ENCODE results near the gene MGLL. TPM values are rescaled to one million over a fixed set of nuclear protein-coding genes. Genes with fewer than 3 reads are reported as not detected.

The MGLL gene
- total and polyA plus RNA-seq, 2 donors (not counting 1 experiment from before 2014, with no cell fraction given) = 1.7 to 6.9 TPM

DNA sequence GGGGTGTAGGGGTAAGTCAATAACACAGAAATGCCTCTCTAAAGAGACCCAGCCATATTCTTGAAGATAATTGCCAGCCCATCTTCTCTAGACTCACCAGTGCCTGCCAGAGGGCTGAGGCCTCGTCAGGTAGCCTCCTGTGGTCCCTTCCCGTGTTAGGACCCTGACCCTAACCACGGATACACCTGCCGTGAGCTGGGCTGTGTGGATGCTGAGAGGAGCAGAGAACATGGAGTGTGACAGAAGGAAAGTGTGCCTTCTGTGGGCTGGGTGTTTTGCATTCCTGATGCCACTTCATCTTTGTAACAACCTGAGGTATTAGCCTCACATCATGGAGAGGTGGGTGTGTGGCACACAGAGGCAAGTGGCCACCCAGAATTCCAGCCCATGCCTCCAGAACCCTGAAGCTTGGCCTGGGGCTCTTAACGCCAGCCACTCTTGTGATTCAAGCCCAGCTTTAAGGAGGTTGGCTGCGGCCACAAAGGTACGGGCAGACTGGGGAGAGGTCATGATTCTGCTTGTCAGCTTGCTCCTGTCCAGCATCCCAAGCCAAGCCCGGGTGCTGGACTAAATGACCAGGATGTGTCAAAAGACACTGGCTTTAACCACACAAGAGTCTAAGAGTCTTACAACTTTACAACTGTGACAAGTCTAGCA lies 170.7 kb downstream of the MGLL start:
- TF ChIP-seq, protein P1, sequence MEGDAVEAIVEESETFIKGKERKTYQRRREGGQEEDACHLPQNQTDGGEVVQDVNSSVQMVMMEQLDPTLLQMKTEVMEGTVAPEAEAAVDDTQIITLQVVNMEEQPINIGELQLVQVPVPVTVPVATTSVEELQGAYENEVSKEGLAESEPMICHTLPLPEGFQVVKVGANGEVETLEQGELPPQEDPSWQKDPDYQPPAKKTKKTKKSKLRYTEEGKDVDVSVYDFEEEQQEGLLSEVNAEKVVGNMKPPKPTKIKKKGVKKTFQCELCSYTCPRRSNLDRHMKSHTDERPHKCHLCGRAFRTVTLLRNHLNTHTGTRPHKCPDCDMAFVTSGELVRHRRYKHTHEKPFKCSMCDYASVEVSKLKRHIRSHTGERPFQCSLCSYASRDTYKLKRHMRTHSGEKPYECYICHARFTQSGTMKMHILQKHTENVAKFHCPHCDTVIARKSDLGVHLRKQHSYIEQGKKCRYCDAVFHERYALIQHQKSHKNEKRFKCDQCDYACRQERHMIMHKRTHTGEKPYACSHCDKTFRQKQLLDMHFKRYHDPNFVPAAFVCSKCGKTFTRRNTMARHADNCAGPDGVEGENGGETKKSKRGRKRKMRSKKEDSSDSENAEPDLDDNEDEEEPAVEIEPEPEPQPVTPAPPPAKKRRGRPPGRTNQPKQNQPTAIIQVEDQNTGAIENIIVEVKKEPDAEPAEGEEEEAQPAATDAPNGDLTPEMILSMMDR (IDR thresholded peaks at IDR 0.05) = no peak
- TF ChIP-seq EZH2 (IDR thresholded peaks at IDR 0.05; ENCODE audit: borderline replicate concordance, insufficient read depth, low read depth, low read length, poor library complexity, severe bottlenecking) = no peak
- Mint-ChIP-seq H3K4me3 (no peak overlapping the region), H3K9me3 (ENCODE audit: insufficient read depth) (no peaks in the 10 kb centered on the region), H3K27me3 (no peaks in the 10 kb centered on the region), H3K27ac (no peak overlapping the region), H3K4me1 (no peaks in the 10 kb centered on the region)
- intact Hi-C loops (cut with micrococcal nuclease) = loop anchor here (1.0 to 2.0 kb wide), 2 partner anchors 181 to 481 kb away; no protein-coding TSS in a partner anchor
- Histone ChIP-seq H3K4me3 (ENCODE audit: control extremely low read depth in 1 of 5, extremely low read depth in 1 of 5, insufficient read depth in 1 of 5, low read depth in 2 of 5, low read length in 4 of 5) (no peak overlapping the region), H3K9ac (ENCODE audit: low read length) (no peak overlapping the region), H2AFZ (ENCODE audit: insufficient read depth, low read depth, low read length, poor library complexity, severe bottlenecking) (no peak overlapping the region), H4K20me1 (ENCODE audit: control insufficient read depth, insufficient read depth, low read length, poor library complexity, severe bottlenecking) (no peaks in the 10 kb centered on the region), H3K9me3 (ENCODE audit: control extremely low read depth in 1 of 3, control insufficient read depth in 2 of 3, insufficient read depth in 1 of 3, low read length in 2 of 3) (no peaks in the 10 kb centered on the region), H3K36me3 (replicated peaks in 1 of 2; ENCODE audit: control extremely low read depth in 1 of 2, control insufficient read depth in 1 of 2, extremely low read depth in 1 of 2, insufficient read depth in 2 of 2, low read length in 1 of 2) (no peaks in the 10 kb centered on the region), H3K79me2 (ENCODE audit: control insufficient read depth, insufficient read depth, low read length) (no peaks in the 10 kb centered on the region), H3K27ac (ENCODE audit: low read length in 2 of 2) (no peak overlapping the region), H3K27me3 (replicated peaks in 1 of 4; ENCODE audit: control extremely low read depth in 1 of 4, control insufficient read depth in 3 of 4, insufficient read depth in 4 of 4, low read length in 3 of 4) (no peaks in the 10 kb centered on the region), H3K4me1 (ENCODE audit: control insufficient read depth in 2 of 2, insufficient read depth in 2 of 2, low read length in 2 of 2) (no peaks in the 10 kb centered on the region), H3K4me2 (replicated peaks; ENCODE audit: low read depth, low read length, poor library complexity, severe bottlenecking) (no peak overlapping the region)
- no peak for DNase-seq
- POLR2A ChIA-PET = no interaction called here
- CTCF ChIA-PET = interaction anchor here (1.1 to 5.5 kb wide), 10 partner anchors 17 to 320 kb away, joined by 3 to 22 read pairs (median 8); no protein-coding TSS in a partner anchor
- ATAC-seq (ENCODE audit: low read depth) = no peak
- WGBS (ENCODE audit: insufficient coverage) = 81% methylated on average over 8 of the region's 8 CpGs

DNA sequence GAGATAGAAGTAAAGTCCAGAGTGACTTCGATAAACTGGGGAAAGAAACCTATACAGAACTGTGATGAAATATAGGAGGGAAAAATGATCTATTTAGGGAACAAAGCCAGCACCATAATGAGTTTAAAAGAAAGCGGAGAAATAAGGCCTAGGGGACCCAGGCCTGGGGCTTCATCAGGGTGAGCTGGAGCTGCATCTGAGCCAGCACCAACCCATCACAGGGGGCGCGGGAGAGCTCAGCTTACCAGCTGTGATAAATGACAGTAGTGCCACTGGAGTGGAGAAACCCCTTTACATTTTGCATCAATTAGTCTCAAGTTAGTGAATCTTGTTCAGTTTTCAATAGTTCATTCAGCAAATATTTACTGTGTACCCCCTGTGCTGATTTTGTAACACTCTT lies 172.1 kb downstream of the MGLL start:
- H3K27me3 Mint-ChIP-seq = no peaks in the 10 kb centered on the region
- ATAC-seq (ENCODE audit: low read depth) = no peak
- no peaks in the 10 kb centered on the region for H3K9me3 ChIP-seq (ENCODE audit: control extremely low read depth in 1 of 3, control insufficient read depth in 2 of 3, insufficient read depth in 1 of 3, low read length in 2 of 3)
- H3K27me3 ChIP-seq (replicated peaks in 1 of 4; ENCODE audit: control extremely low read depth in 1 of 4, control insufficient read depth in 3 of 4, insufficient read depth in 4 of 4, low read length in 3 of 4) = no peaks in the 10 kb centered on the region
- no peaks in the 10 kb centered on the region for H3K4me1 Mint-ChIP-seq
- POLR2A ChIA-PET = no interaction called here
- no peaks in the 10 kb centered on the region for H3K4me1 ChIP-seq (ENCODE audit: control insufficient read depth in 2 of 2, insufficient read depth in 2 of 2, low read length in 2 of 2)
- H3K9ac ChIP-seq (ENCODE audit: low read length) = no peak overlapping the region
- H3K4me2 ChIP-seq (replicated peaks; ENCODE audit: low read depth, low read length, poor library complexity, severe bottlenecking) = no peak overlapping the region
- no peak overlapping the region for H3K27ac Mint-ChIP-seq
- no peak overlapping the region for H2AFZ ChIP-seq (ENCODE audit: insufficient read depth, low read depth, low read length, poor library complexity, severe bottlenecking)
- CTCF ChIA-PET = interaction anchor here (2.8 to 5.5 kb wide), 4 partner anchors 75 to 322 kb away, joined by 11 to 22 read pairs (median 17); no protein-coding TSS in a partner anchor
- H3K4me3 ChIP-seq (ENCODE audit: control extremely low read depth in 1 of 5, extremely low read depth in 1 of 5, insufficient read depth in 1 of 5, low read depth in 2 of 5, low read length in 4 of 5) = no peak overlapping the region
- H3K4me3 Mint-ChIP-seq = no peak overlapping the region
- TF ChIP-seq, protein P1 (IDR thresholded peaks at IDR 0.05) = no peak
- no peak for TF ChIP-seq EZH2 (IDR thresholded peaks at IDR 0.05; ENCODE audit: borderline replicate concordance, insufficient read depth, low read depth, low read length, poor library complexity, severe bottlenecking)
- no CpG with 5 or more reads among the region's 4 CpGs for WGBS (ENCODE audit: insufficient coverage)
- intact Hi-C loops (cut with micrococcal nuclease) = no loop called here
- H3K79me2 ChIP-seq (ENCODE audit: control insufficient read depth, insufficient read depth, low read length) = no peaks in the 10 kb centered on the region
- H3K9me3 Mint-ChIP-seq (ENCODE audit: insufficient read depth) = no peaks in the 10 kb centered on the region
- no peaks in the 10 kb centered on the region for H3K36me3 ChIP-seq (replicated peaks in 1 of 2; ENCODE audit: control extremely low read depth in 1 of 2, control insufficient read depth in 1 of 2, extremely low read depth in 1 of 2, insufficient read depth in 2 of 2, low read length in 1 of 2)
- no peak overlapping the region for H3K27ac ChIP-seq (ENCODE audit: low read length in 2 of 2)
- no peak for DNase-seq
- H4K20me1 ChIP-seq (ENCODE audit: control insufficient read depth, insufficient read depth, low read length, poor library complexity, severe bottlenecking) = no peaks in the 10 kb centered on the region
